Measurements from ENCODE around the gene PGBD1. TPM values are rescaled to one million over a fixed set of nuclear protein-coding genes. Genes with fewer than 3 reads are reported as not detected.

The PGBD1 gene
- total RNA-seq, 2 donors from 2014 or later: 7.3 to 8.3 TPM

DNA sequence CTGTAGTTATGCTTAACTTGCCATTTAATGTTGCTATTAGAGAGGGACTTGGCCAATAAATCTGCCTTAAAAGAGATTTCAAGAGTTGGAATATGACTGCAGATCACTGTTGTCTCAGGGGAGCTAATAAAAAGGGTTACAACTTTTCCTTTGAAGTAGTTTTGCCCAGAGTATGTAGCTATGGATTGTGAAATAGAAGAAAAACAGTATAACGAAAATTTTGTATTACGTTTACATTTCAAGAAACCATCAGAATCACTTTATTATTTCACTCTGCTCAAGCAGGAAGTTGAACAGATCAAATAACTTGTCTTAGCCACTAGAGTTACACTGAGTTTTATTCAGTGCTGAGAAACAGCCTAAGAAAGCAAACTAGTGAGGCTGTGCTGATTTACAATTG lies 17.4 kb upstream of the PGBD1 start:
- ATAC-seq (ENCODE audit: insufficient number of reproducible peaks, low FRiP score, low read depth) (no peak), DNase-seq (ENCODE audit: low spot score) (no peak)
- H3K27me3 ChIP-seq (replicated peaks; ENCODE audit: insufficient read depth): no peaks in the 10 kb centered on the region
- H3K9me3 ChIP-seq: no peaks in the 10 kb centered on the region
- peaks cover 14 to 25% of the 10 kb centered on the region in 2 donors for H3K4me1 ChIP-seq (ENCODE audit: control insufficient read depth in 1 of 2, low read depth in 2 of 2)
- H3K27ac ChIP-seq: no peak overlapping the region
- H3K4me3 ChIP-seq: no peak overlapping the region
- no peaks in the 10 kb centered on the region for H3K36me3 ChIP-seq
- TF ChIP-seq, protein P1, sequence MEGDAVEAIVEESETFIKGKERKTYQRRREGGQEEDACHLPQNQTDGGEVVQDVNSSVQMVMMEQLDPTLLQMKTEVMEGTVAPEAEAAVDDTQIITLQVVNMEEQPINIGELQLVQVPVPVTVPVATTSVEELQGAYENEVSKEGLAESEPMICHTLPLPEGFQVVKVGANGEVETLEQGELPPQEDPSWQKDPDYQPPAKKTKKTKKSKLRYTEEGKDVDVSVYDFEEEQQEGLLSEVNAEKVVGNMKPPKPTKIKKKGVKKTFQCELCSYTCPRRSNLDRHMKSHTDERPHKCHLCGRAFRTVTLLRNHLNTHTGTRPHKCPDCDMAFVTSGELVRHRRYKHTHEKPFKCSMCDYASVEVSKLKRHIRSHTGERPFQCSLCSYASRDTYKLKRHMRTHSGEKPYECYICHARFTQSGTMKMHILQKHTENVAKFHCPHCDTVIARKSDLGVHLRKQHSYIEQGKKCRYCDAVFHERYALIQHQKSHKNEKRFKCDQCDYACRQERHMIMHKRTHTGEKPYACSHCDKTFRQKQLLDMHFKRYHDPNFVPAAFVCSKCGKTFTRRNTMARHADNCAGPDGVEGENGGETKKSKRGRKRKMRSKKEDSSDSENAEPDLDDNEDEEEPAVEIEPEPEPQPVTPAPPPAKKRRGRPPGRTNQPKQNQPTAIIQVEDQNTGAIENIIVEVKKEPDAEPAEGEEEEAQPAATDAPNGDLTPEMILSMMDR (IDR thresholded peaks at IDR 0.05): no peak

DNA sequence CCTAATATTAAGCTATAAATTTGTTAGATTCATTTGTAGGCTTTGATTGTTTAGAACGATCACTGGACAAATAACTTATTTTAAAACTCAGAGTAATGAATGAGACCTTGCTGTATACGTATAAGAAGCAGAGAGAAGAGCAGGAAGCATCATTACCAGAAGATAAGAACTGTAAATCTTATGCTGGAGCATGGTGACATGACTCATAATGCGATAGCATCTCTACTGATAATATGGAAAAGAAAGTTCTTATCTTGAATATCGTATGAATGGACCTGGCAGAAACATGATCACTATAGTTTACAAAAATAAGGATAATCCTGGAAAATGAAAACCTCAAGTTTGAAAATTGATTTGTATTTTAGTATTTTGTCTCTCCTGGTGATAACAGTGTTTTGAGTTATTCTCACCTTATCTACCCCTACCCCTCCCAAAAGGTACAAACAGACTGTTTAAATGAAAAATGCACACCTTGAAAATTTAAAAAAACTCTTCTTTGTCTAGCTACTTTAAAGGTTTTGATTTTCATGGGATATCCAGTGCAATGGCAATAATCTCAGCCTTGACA lies 16.5 kb upstream of the PGBD1 start:
- TF ChIP-seq, protein P1 (IDR thresholded peaks at IDR 0.05): no peak
- Histone ChIP-seq H3K36me3 (no peaks in the 10 kb centered on the region), H3K27me3 (replicated peaks; ENCODE audit: insufficient read depth) (no peaks in the 10 kb centered on the region), H3K4me3 (no peak overlapping the region), H3K27ac (no peak overlapping the region), H3K9me3 (no peaks in the 10 kb centered on the region), H3K4me1 (ENCODE audit: control insufficient read depth in 1 of 2, low read depth in 2 of 2) (peaks cover 10 to 19% of the 10 kb centered on the region in 2 donors)
- no peak for DNase-seq (ENCODE audit: low spot score)
- ATAC-seq (ENCODE audit: insufficient number of reproducible peaks, low FRiP score, low read depth): no peak

GRCh38 chr6:28266563-28266961 lies 14.8 kb upstream of the PGBD1 start:
- H3K36me3 ChIP-seq: no peaks in the 10 kb centered on the region
- H3K4me1 ChIP-seq (ENCODE audit: control insufficient read depth in 1 of 2, low read depth in 2 of 2): peaks cover 10 to 19% of the 10 kb centered on the region in 2 donors
- no peaks in the 10 kb centered on the region for H3K27me3 ChIP-seq (replicated peaks; ENCODE audit: insufficient read depth)
- DNase-seq (ENCODE audit: low spot score) (no peak), ATAC-seq (ENCODE audit: insufficient number of reproducible peaks, low FRiP score, low read depth) (no peak)
- TF ChIP-seq, protein P1 (IDR thresholded peaks at IDR 0.05): no peak
- H3K4me3 ChIP-seq: peak overlapping the region; percentile 90
- peak overlapping the region; percentile 68 to 72 for H3K27ac ChIP-seq
- H3K9me3 ChIP-seq: no peaks in the 10 kb centered on the region

DNA sequence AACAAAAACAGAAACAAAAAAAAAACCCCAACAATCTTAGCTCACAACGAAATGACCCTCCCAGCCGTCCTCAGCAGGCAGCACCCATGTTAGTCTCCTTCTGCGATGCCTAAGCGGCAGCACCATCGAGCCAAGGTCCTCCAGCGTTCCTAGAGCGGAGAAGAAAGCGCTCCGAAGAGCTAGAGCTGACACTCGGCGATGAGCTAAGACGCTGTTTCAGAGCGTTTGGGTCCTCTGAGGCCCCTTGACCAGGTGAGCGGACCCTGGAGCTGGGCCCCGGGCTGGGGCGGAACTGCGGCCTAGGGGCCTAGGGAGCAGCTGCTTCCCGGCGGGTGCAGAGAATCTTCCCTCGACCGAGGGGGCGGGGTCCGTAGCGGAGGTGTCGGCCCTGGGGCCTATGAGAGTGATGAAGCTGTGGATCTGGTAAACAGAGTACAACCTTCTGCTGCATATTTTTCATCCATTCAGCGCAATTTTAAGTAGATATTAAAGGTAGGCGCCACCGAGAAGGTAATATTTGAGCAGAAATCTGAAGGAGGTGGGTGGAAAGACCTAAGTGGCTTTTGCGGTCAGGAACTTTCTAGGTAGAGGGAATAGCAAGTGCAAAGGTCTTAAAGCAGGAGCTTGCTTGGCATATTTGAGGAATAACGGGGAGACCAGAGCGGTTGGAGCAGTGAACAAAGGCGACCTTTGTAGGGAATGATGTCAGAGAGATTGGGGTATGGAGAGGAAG lies 14.2 kb upstream of the PGBD1 start, which contains the start of gene ZSCAN26:
TSS of gene ZSCAN26 (plus strand) at position 182 of the 733 bp plus-strand sequence. CDS start 4,777 bp downstream, outside the sequence.
- peak within 1 kb of the TSS; percentile 90 for H3K4me3 ChIP-seq
- no peaks in the 10 kb centered on the region for H3K27me3 ChIP-seq (replicated peaks; ENCODE audit: insufficient read depth)
- peak within 1 kb of the TSS; percentile 68 to 72 for H3K27ac ChIP-seq
- H3K9me3 ChIP-seq: no peaks in the 10 kb centered on the region
- peaks cover 3% of the 10 kb centered on the region for H3K36me3 ChIP-seq
- ATAC-seq (ENCODE audit: insufficient number of reproducible peaks, low FRiP score, low read depth) (peak; percentile 88), DNase-seq (ENCODE audit: low spot score) (peak; percentile 21)
- peaks cover 10 to 19% of the 10 kb centered on the region in 2 donors for H3K4me1 ChIP-seq (ENCODE audit: control insufficient read depth in 1 of 2, low read depth in 2 of 2)
- TF ChIP-seq, protein P1 (IDR thresholded peaks at IDR 0.05): no peak

- ATAC-seq (ENCODE audit: insufficient number of reproducible peaks, low FRiP score, low read depth) (no peak), DNase-seq (ENCODE audit: low spot score) (no peak)
- Histone ChIP-seq H3K27ac (peak overlapping the region; percentile 68 to 72), H3K4me1 (ENCODE audit: control insufficient read depth in 1 of 2, low read depth in 2 of 2) (peaks cover 10 to 19% of the 10 kb centered on the region in 2 donors), H3K27me3 (replicated peaks; ENCODE audit: insufficient read depth) (no peaks in the 10 kb centered on the region), H3K9me3 (no peaks in the 10 kb centered on the region), H3K36me3 (peaks cover 8% of the 10 kb centered on the region), H3K4me3 (peak overlapping the region; percentile 90)
- TF ChIP-seq, protein P1 (IDR thresholded peaks at IDR 0.05): no peak
Measured at GRCh38 chr6:28267695-28268059, 13.7 kb upstream of the PGBD1 start.

Measured in thoracic aorta (tissue), 2 donors.